Left lung (tissue), 10 donors: Measurements from ENCODE around the gene FOXD2. TPM values are rescaled to one million over a fixed set of nuclear protein-coding genes. Genes with fewer than 3 reads are reported as not detected.

ENCODE experiments used
- ATAC-seq: fragments of 200-7000 bp; cut with Tn5 transposase; one replicate; pipeline ENCODE4 v1.9.1; 2020; ENCODE audit warnings: moderate library complexity
- DNase-seq, 4 donors: peaks; one replicate each; pipeline ENCODE4 v3.0.0-alpha.2; 2013 to 2020
- H3K27ac ChIP-seq, 2 donors: fragments of 200-600 bp; sonication (generic) in 1 of 2; one replicate each; pipeline versions ENCODE4 v1.5.0 to v1.8.0; 2020 to 2021
- H3K27me3 ChIP-seq, 2 donors: fragments of 200-600 bp; sonication (generic) in 1 of 2; one replicate each; pipeline versions ENCODE4 v1.5.0 to v1.8.0; 2020 to 2021
- H3K36me3 ChIP-seq, 2 donors: fragments of 200-600 bp; sonication (generic) in 1 of 2; one replicate each; pipeline versions ENCODE4 v1.5.0 to v1.8.0; 2020 to 2021
- H3K4me1 ChIP-seq, 2 donors: fragments of 200-600 bp; one replicate each; pipeline ENCODE4 v1.8.0; 2021
- H3K4me3 ChIP-seq, 2 donors: fragments of 200-600 bp; sonication (generic) in 1 of 2; one replicate each; pipeline versions ENCODE4 v1.5.0 to v1.8.0; 2020 to 2021; ENCODE audit warnings: mild to moderate bottlenecking in 1 of 2
- H3K9me3 ChIP-seq, 2 donors: fragments of 200-600 bp; sonication (generic) in 1 of 2; one replicate each; pipeline versions ENCODE4 v1.5.0 to v1.8.0; 2020 to 2021
- CTCF ChIP-seq, 2 donors: fragments of 200-600 bp; sonication (generic) in 1 of 2; IDR thresholded peaks; one replicate each; pipeline versions ENCODE4 v1.5.0 to v1.8.0; 2021; ENCODE audit warnings: antibody characterized with exemption in 2 of 2
- intact Hi-C, 2 donors: fragments of 100-400 bp; cut with DNase I; formaldehyde crosslinking; loops; one replicate each; pipeline versions ENCODE4 v1.11.2 to v1.14.2; 2022
- polyA plus RNA-seq, 6 donors: library from polyadenylated mRNA; unstranded; fragments of 120-200 nt; gene quantifications; one replicate each; pipeline ENCODE4 v1.2.1, GENCODE V29; 2013; ENCODE audit not compliant: insufficient read length in 6 of 6
- total RNA-seq, 2 donors: library from RNA; stranded (reverse); fragmentation: NEBNext Ultra II Directional; extraction: Animal tissue kit (Norgen Biotek cat#: 25700); gene quantifications; one replicate each; pipeline ENCODE4 v1.2.1, GENCODE V29; 2021
- donor health status: DM: no; HTN: yes; CAD: no.
- donor health status: DM: no; HTN: no; CAD: no.

The FOXD2 gene
- total and polyA plus RNA-seq, 8 donors: 0.29 to 0.46 (median 0.35) TPM

DNA sequence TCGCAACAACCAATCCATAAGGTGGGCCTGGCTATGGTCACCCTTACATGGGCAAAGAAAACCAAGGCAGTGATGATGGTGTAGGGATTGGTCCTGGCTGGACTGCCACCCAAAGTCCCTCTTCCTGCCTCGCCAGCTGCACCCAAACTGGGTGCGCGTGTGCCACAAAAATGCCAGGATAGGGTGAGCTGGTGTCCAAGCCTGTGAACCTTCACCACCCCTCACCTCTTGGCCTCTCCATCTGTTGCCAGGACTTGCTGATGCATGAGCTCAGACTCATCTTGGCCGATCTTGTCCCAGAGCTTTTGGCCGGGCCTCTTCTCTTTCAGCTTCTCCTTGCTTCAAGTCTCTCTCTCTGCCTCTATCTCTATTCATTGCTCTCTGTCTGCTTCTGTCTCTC, 41.8 kb downstream of the FOXD2 start:
- no peak overlapping the region for H3K27ac ChIP-seq
- TF ChIP-seq CTCF (IDR thresholded peaks at IDR 0.05): no peak
- no peak for DNase-seq
- intact Hi-C loops: no loop called here
- ATAC-seq: no peak
- H3K4me1 ChIP-seq: peaks cover 9 to 10% of the 10 kb centered on the region in 2 donors
- peaks cover 0 to 8% of the 10 kb centered on the region in 2 donors for H3K27me3 ChIP-seq
- H3K9me3 ChIP-seq: no peaks in the 10 kb centered on the region
- no peak overlapping the region for H3K4me3 ChIP-seq
- H3K36me3 ChIP-seq: no peaks in the 10 kb centered on the region

DNA sequence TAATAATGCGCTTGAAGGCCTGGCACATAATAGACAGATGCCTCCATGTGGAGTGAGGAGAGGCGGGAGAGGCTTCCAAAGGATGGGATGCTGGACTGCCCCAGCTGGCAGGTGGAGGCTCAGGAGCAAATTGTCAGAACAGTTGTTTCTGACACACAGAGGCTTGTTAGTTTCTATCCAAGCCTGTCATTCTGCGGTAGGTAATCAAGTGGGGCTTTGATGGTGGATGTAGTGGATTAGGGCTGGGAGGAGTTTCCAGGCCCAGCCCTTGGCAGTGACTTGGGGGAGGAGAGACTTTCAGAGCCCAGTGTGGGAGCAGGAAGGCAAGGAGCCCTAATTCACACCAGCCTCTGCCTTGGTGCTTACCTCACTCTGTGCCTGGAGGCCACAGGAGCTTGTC, 44.1 kb downstream of the FOXD2 start:
- no peaks in the 10 kb centered on the region for H3K9me3 ChIP-seq
- no peak for TF ChIP-seq CTCF (IDR thresholded peaks at IDR 0.05)
- no peak overlapping the region for H3K27ac ChIP-seq
- no peak for DNase-seq
- no peak overlapping the region for H3K4me3 ChIP-seq
- H3K27me3 ChIP-seq: peaks cover 0 to 8% of the 10 kb centered on the region in 2 donors
- no peaks in the 10 kb centered on the region for H3K36me3 ChIP-seq
- intact Hi-C loops: no loop called here
- no peak for ATAC-seq
- H3K4me1 ChIP-seq: peaks cover 9 to 10% of the 10 kb centered on the region in 2 donors

DNA sequence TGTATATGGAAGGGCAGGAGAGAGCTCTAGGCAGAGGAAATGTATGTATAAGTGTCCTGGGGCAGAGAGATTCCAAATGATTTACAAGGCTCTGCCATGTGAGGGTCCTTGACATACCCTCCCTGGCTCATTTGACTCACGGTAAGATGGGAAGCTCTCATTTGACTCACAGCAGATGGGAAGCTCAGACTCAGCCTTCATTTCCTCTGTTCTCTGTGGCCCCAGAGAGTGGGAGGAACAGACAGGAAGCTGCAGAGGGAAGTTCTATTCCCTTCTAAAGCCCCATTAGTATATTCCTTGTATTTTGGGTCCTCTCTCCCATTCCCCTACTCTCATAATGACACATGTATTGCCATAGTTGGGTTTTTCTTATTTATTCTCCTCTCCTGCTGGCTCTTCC, 44.9 kb downstream of the FOXD2 start:
- Histone ChIP-seq H3K27ac (no peak overlapping the region), H3K9me3 (no peaks in the 10 kb centered on the region), H3K27me3 (peaks cover 0 to 8% of the 10 kb centered on the region in 2 donors), H3K4me3 (no peak overlapping the region), H3K36me3 (no peaks in the 10 kb centered on the region), H3K4me1 (peaks cover 5 to 10% of the 10 kb centered on the region in 2 donors)
- intact Hi-C loops: no loop called here
- TF ChIP-seq CTCF (IDR thresholded peaks at IDR 0.05): no peak
- DNase-seq (no peak), ATAC-seq (no peak)

- H3K9me3 ChIP-seq: no peaks in the 10 kb centered on the region
- no peak overlapping the region for H3K27ac ChIP-seq
- peaks cover 0 to 8% of the 10 kb centered on the region in 2 donors for H3K27me3 ChIP-seq
- ATAC-seq (no peak), DNase-seq (no peak)
- no peaks in the 10 kb centered on the region for H3K36me3 ChIP-seq
- no peak for TF ChIP-seq CTCF (IDR thresholded peaks at IDR 0.05)
- intact Hi-C loops: no loop called here
- peaks cover 0 to 1% of the 10 kb centered on the region in 2 donors for H3K4me1 ChIP-seq
- no peak overlapping the region for H3K4me3 ChIP-seq
Measured at GRCh38 chr1:47483651-47484050, 45.8 kb downstream of the FOXD2 start.

DNA sequence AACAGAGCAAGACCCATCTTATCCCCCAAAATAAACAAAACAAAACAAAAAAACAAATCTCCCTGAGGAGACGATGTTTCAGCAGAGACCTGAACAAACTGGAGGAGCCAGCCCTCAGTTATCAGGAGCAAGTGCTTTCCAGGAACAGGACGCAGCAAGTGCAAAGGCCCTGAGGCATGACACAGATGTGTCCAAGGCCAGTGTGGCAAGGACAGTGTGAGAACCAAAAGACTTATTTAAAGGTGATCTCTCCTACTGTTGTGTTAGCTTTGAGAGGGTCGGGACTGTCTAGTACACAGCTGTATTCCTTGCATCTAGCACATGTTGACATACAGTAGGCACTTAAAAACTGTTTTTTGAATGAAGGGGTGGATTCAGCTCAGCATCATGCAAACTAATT, 48.0 kb downstream of the FOXD2 start:
- H3K4me1 ChIP-seq: no peaks in the 10 kb centered on the region
- no peak overlapping the region for H3K27ac ChIP-seq
- TF ChIP-seq CTCF (IDR thresholded peaks at IDR 0.05): no peak
- peaks cover 0 to 4% of the 10 kb centered on the region in 2 donors for H3K27me3 ChIP-seq
- no peak overlapping the region for H3K4me3 ChIP-seq
- H3K36me3 ChIP-seq: no peaks in the 10 kb centered on the region
- H3K9me3 ChIP-seq: no peaks in the 10 kb centered on the region
- no peak for ATAC-seq
- no peak for DNase-seq
- intact Hi-C loops: no loop called here
